ENCODE measurements around the gene LENEP. TPM values are rescaled to one million over a fixed set of nuclear protein-coding genes. Genes with fewer than 3 reads are reported as not detected.
"Not testable (repeated sequence)": the region's sequence is repeated elsewhere in the genome, so short reads cannot be mapped to it uniquely, and the experiment has no call there.

Gene LENEP
- polyA plus RNA-seq, 1 experiment, result not detected

DNA sequence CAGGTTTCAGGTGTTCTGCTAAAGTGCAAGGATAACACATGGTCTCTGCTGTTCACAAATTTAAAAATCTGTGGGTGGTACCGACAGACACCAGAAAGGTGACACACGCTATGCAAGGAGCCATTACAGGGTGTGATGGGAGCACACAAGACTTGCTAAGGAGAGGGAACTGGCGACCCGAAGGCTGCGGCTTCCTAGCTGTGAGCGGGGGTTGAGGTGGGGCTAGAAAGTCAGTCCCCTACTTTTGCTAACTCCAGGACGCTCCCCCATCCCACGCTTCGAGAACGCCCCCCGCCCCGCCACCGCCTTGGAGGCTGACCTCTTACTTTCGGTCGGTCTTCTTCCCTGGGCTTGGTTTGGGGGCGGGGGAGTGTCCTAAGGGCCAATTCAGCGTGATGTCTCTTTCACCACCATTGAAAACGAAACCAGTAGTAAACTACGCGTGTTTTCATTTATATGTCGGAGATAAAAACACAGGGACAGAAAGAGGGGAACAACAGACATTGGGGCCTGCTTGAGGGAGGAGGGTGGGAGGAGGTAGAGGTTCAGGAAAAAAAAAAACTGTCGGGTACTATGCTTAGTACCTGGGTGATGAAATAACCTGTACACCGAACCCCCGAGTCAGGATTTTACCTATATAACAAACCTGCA is 17.9 kb upstream of the LENEP start:
- Histone ChIP-seq H3K27me3 (ENCODE audit: control insufficient read depth, insufficient read depth, low read length) (no peaks in the 10 kb centered on the region), H3K36me3 (ENCODE audit: control insufficient read depth, insufficient read depth, low read length) (no peaks in the 10 kb centered on the region), H3K4me3 (ENCODE audit: low read depth, low read length) (peak overlapping the region; percentile 60)
- no peak for DNase-seq (ENCODE audit: low read depth)
- ChIA-PET POLR2A (no interaction called here), CTCF (interaction anchor here (1.5 to 1.8 kb wide), 2 partner anchors 86 to 116 kb away, joined by 5 to 6 read pairs; no protein-coding TSS in a partner anchor)
- TF ChIP-seq, protein P1, sequence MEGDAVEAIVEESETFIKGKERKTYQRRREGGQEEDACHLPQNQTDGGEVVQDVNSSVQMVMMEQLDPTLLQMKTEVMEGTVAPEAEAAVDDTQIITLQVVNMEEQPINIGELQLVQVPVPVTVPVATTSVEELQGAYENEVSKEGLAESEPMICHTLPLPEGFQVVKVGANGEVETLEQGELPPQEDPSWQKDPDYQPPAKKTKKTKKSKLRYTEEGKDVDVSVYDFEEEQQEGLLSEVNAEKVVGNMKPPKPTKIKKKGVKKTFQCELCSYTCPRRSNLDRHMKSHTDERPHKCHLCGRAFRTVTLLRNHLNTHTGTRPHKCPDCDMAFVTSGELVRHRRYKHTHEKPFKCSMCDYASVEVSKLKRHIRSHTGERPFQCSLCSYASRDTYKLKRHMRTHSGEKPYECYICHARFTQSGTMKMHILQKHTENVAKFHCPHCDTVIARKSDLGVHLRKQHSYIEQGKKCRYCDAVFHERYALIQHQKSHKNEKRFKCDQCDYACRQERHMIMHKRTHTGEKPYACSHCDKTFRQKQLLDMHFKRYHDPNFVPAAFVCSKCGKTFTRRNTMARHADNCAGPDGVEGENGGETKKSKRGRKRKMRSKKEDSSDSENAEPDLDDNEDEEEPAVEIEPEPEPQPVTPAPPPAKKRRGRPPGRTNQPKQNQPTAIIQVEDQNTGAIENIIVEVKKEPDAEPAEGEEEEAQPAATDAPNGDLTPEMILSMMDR (IDR thresholded peaks at IDR 0.05; ENCODE audit: insufficient read depth, low read depth, low read length), result no peak

DNA sequence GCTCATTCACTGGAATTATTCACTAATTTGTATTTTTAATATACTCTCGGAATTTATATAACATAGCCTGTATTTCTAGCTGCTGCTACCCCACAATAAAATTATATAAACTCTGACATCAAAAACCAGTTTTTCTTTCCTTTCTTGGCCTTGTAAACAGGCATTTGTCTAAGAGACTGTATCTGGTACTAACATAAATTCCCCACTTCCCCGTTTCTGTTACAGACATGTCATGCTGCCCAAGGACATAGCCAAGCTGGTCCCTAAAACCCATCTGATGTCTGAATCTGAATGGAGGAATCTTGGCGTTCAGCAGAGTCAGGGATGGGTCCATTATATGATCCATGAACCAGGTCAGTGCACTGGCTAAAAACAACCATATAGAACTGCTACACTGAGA is 15.6 kb upstream of the LENEP start:
- POLR2A ChIA-PET; H3K27me3 ChIP-seq (ENCODE audit: control insufficient read depth, insufficient read depth, low read length); H3K4me3 ChIP-seq (ENCODE audit: low read depth, low read length); H3K36me3 ChIP-seq (ENCODE audit: control insufficient read depth, insufficient read depth, low read length); DNase-seq (ENCODE audit: low read depth): not testable (repeated sequence)
- CTCF ChIA-PET, result interaction anchor here (1.4 to 3.0 kb wide), 2 partner anchors 16 to 22 kb away, joined by 3 to 17 read pairs; partner anchors contain the start of gene PYGO2

DNA sequence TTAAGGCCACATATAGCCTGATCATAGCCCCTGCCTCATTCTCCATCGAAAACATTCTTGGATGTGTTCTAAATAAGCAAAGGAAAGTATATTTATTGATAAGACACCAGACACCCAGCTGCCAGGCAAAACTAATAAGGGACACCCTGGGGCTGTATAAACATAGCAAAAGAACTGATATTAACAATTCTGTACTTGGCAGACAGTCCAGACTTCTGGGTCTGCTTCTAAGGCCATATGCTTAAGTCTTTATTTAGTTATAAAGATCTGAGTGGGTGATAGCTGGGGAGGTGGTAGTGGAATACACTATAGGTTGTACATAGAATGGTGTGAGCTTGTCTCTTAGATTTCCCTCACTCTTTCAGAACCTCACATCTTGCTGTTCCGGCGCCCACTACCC is 15.0 kb upstream of the LENEP start:
- no peak for DNase-seq (ENCODE audit: low read depth)
- H3K36me3 ChIP-seq (ENCODE audit: control insufficient read depth, insufficient read depth, low read length), result no peaks in the 10 kb centered on the region
- TF ChIP-seq, protein P1 (IDR thresholded peaks at IDR 0.05; ENCODE audit: insufficient read depth, low read depth, low read length), result no peak
- ChIA-PET POLR2A (no interaction called here), CTCF (interaction anchor here (1.4 to 3.0 kb wide), 2 partner anchors 17 to 22 kb away, joined by 3 to 17 read pairs; partner anchors contain the start of gene PYGO2)
- H3K4me3 ChIP-seq (ENCODE audit: low read depth, low read length), result no peak overlapping the region
- H3K27me3 ChIP-seq (ENCODE audit: control insufficient read depth, insufficient read depth, low read length), result no peaks in the 10 kb centered on the region

DNA sequence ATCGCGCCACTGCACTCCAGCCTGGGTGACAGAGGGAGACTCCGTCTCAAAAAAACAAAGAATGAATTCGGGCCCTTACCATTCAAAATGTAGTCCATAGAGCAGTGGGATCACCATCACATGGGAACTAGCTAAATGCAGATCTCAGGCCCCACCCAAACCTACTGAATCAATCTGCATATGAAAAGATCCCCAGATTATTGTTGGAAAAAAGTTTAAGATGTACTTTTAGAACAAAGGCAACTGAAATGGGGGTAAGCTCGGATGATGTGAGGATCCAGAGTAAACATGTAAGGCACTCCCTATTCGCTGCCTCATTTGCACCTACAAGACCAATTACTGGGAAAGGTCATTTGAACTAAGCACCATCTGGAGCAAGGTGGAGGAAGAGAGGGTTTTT is 11.0 kb upstream of the LENEP start:
- H3K27me3 ChIP-seq (ENCODE audit: control insufficient read depth, insufficient read depth, low read length), result no peaks in the 10 kb centered on the region
- ChIA-PET POLR2A (no interaction called here), CTCF (interaction anchor here (0.7 to 3.6 kb wide), 6 partner anchors 13 to 103 kb away, joined by 3 to 23 read pairs (median 6); partner anchors contain the start of genes LENEP and PBXIP1)
- no peak overlapping the region; the same call in 1 of the 2 replicates for H3K4me3 ChIP-seq (ENCODE audit: low read depth, low read length)
- TF ChIP-seq, protein P1 (IDR thresholded peaks at IDR 0.05; ENCODE audit: insufficient read depth, low read depth, low read length), result no peak
- no peak for DNase-seq (ENCODE audit: low read depth)
- H3K36me3 ChIP-seq (ENCODE audit: control insufficient read depth, insufficient read depth, low read length), result no peaks in the 10 kb centered on the region

DNA sequence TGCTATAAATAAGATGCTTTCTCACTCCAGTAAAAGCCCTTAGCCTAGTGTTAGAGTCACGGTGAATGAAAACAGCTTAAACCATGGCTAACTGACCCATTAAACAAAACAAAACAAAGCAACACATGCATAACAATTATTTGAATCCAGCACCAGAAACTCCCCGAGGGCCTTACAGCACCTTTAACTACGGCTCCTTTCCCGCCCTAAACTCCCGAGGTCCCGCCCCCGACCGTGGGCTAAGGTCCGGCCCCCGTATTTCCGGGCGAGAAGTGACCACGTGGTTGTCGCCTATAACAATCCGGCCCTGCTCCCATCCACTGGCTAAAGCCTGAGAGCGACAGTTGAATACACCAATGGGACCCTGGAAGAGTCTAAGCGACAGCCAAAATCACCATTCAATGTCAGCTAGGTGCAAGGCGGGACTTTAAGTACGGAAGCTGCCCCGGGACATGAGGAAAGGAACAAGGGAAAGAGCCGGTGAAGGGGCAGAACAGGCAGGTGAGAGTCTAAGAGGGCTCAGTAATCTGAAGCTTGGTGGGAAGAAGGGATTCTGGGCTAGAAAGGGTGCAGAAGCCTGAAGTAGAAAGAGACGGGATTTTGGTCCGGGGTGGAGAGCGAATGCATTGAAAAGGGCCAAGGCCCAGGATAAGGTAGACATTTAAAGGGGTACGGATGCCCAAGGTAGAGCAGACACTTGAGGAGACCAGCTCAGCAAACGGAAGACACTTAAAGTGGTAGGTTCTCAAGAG is 10.3 kb upstream of the LENEP start, which contains the start of gene FLAD1:
Gene FLAD1 (plus strand): TSS at position 448 of the 752 bp plus-strand sequence. CDS start 351 bp downstream, outside the sequence.
- ChIA-PET CTCF (interaction anchor here (1.0 to 3.6 kb wide), 7 partner anchors 9 to 102 kb away, joined by 3 to 23 read pairs (median 4); partner anchors contain the start of genes ADAM15, LENEP and PBXIP1), POLR2A (no interaction called here)
- Histone ChIP-seq H3K36me3 (ENCODE audit: control insufficient read depth, insufficient read depth, low read length) (peaks cover 4% of the 10 kb centered on the region), H3K4me3 (ENCODE audit: low read depth, low read length) (peak within 1 kb of the TSS; percentile 62), H3K27me3 (ENCODE audit: control insufficient read depth, insufficient read depth, low read length) (no peaks in the 10 kb centered on the region)
- DNase-seq (ENCODE audit: low read depth), result peak; percentile 98
- TF ChIP-seq, protein P1 (IDR thresholded peaks at IDR 0.05; ENCODE audit: insufficient read depth, low read depth, low read length), result no peak
